ENCODE data around the gene CLEC4A.

The CLEC4A gene

GRCh38 chr12:8123124-8123912, at the start of gene CLEC4A:
Gene CLEC4A, plus strand, starts transcription at chr12:8123617. Its CDS starts 262 bp downstream, at chr12:8123879.
- H3K36me3 ChIP-seq (ENCODE audit: control insufficient read depth, low read length), result no peaks in the 10 kb centered on the region
- no peak within 1 kb of the TSS for H3K4me2 ChIP-seq (ENCODE audit: low read length)
- H3K27me3 ChIP-seq (ENCODE audit: control insufficient read depth, low read length), result no peaks in the 10 kb centered on the region
- no peak within 1 kb of the TSS for H3K4me3 ChIP-seq (ENCODE audit: low read length)
- no peaks in the 10 kb centered on the region for H3F3A ChIP-seq (ENCODE audit: control insufficient read depth, insufficient read depth)
- H3K79me2 ChIP-seq (ENCODE audit: control insufficient read depth, low read length), result no peaks in the 10 kb centered on the region
- no peak for TF ChIP-seq CTCF (IDR thresholded peaks at IDR 0.05; ENCODE audit: low read depth, low read length, poor library complexity, severe bottlenecking)
- TF ChIP-seq EZH2phosphoT487 (IDR thresholded peaks at IDR 0.05; ENCODE audit: borderline replicate concordance, low read length), result no peak
- H3K9me3 ChIP-seq (ENCODE audit: control insufficient read depth, insufficient read depth, low read length), result no peaks in the 10 kb centered on the region
- no peak within 1 kb of the TSS for H3K27ac ChIP-seq (ENCODE audit: low read depth, low read length)
- H4K20me1 ChIP-seq (ENCODE audit: control insufficient read depth, insufficient read depth, low read depth, low read length), result no peaks in the 10 kb centered on the region
- H3K4me1 ChIP-seq (ENCODE audit: control insufficient read depth, low read length), result no peaks in the 10 kb centered on the region
- no peaks in the 10 kb centered on the region for H3K9me2 ChIP-seq (replicated peaks; ENCODE audit: control insufficient read depth, low read length)

GRCh38 chr12:8075935-8076334, 47.5 kb upstream of the CLEC4A start:
- no peak overlapping the region for H3K4me2 ChIP-seq (ENCODE audit: low read length)
- no peak for TF ChIP-seq CTCF (IDR thresholded peaks at IDR 0.05; ENCODE audit: low read depth, low read length, poor library complexity, severe bottlenecking)
- no peak for TF ChIP-seq EZH2phosphoT487 (IDR thresholded peaks at IDR 0.05; ENCODE audit: borderline replicate concordance, low read length)
- no peaks in the 10 kb centered on the region for H4K20me1 ChIP-seq (ENCODE audit: control insufficient read depth, insufficient read depth, low read depth, low read length)
- peaks cover 11% of the 10 kb centered on the region for H3K4me1 ChIP-seq (ENCODE audit: control insufficient read depth, low read length)
- peaks cover 5% of the 10 kb centered on the region for H3K79me2 ChIP-seq (ENCODE audit: control insufficient read depth, low read length)
- H3K36me3 ChIP-seq (ENCODE audit: control insufficient read depth, low read length), result no peaks in the 10 kb centered on the region
- no peaks in the 10 kb centered on the region for H3K27me3 ChIP-seq (ENCODE audit: control insufficient read depth, low read length)
- no peaks in the 10 kb centered on the region for H3K9me3 ChIP-seq (ENCODE audit: control insufficient read depth, insufficient read depth, low read length)
- H3F3A ChIP-seq (ENCODE audit: control insufficient read depth, insufficient read depth), result no peaks in the 10 kb centered on the region
- H3K9me2 ChIP-seq (replicated peaks; ENCODE audit: control insufficient read depth, low read length), result no peaks in the 10 kb centered on the region
- no peak overlapping the region for H3K4me3 ChIP-seq (ENCODE audit: low read length)
- no peak overlapping the region for H3K27ac ChIP-seq (ENCODE audit: low read depth, low read length)

DNA sequence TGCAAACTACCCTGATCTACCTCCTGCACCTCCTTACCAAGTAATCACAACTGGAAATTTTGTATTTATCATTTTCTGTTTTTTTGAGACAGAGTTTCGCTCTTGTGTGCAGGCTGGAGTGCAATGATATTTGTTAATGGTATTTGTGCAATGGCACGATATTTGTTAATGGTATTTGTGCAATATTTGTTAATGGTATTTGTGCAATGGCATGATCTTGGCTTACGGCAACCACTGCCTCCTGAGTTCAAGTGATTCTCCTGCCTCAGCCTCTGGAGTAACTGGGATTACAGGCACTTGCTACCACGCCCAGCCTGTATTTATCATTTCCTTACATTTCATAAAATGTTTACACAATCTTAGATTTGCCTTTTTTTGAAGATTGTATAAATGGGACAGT, 47.1 kb upstream of the CLEC4A start:
- Histone ChIP-seq H3F3A (ENCODE audit: control insufficient read depth, insufficient read depth) (no peaks in the 10 kb centered on the region), H3K4me1 (ENCODE audit: control insufficient read depth, low read length) (peaks cover 14% of the 10 kb centered on the region), H4K20me1 (ENCODE audit: control insufficient read depth, insufficient read depth, low read depth, low read length) (no peaks in the 10 kb centered on the region), H3K4me3 (ENCODE audit: low read length) (no peak overlapping the region), H3K27ac (ENCODE audit: low read depth, low read length) (no peak overlapping the region), H3K27me3 (ENCODE audit: control insufficient read depth, low read length) (no peaks in the 10 kb centered on the region), H3K79me2 (ENCODE audit: control insufficient read depth, low read length) (peaks cover 9% of the 10 kb centered on the region), H3K9me2 (replicated peaks; ENCODE audit: control insufficient read depth, low read length) (no peaks in the 10 kb centered on the region), H3K36me3 (ENCODE audit: control insufficient read depth, low read length) (peaks cover under 1% of the 10 kb centered on the region; the same call in 1 of the 2 replicates), H3K9me3 (ENCODE audit: control insufficient read depth, insufficient read depth, low read length) (no peaks in the 10 kb centered on the region), H3K4me2 (ENCODE audit: low read length) (no peak overlapping the region)
- TF ChIP-seq EZH2phosphoT487 (IDR thresholded peaks at IDR 0.05; ENCODE audit: borderline replicate concordance, low read length) (no peak), CTCF (IDR thresholded peaks at IDR 0.05; ENCODE audit: low read depth, low read length, poor library complexity, severe bottlenecking) (no peak)
